H1 (cell line): ENCODE measurements around the gene RAB24. TPM values are rescaled to one million over a fixed set of nuclear protein-coding genes. Genes with fewer than 3 reads are reported as not detected.
A peak's percentile ranks its signal among the peaks of the same experiment; 100 is the strongest.

Source experiments
- CHD7 ChIP-seq: fragments of 300-600 bp; sonication (generic); IDR thresholded peaks from 2 replicates; pipeline ENCODE4 v1.7.1; 2012; ENCODE audit warnings: low read length, moderate library complexity, mild to moderate bottlenecking, inconsistent platforms; ENCODE audit not compliant: insufficient replicate concordance
- EGR1 ChIP-seq: IDR thresholded peaks from 2 replicates; pipeline ENCODE4 v1.6.1; 2011; ENCODE audit warnings: low read depth, low read length, borderline replicate concordance
- polyA plus RNA-seq, 7 experiments: library from polyadenylated mRNA; depleted of rRNA in 3 of 7; stranded (reverse) in 5 of 7; unstranded in 2 of 7; fragments of >200 nt in 5 of 7; fragments of 200-250 nt in 2 of 7; gene quantifications; 1 replicate in 5 of 7; 2 replicates in 1 of 7; 4 replicates in 1 of 7; pipeline versions ENCODE4 v1.2.1 to v1.2.3, GENCODE V29; 2011 to 2013; ENCODE audit warnings: missing spikeins in 2 of 7, mixed read lengths in 2 of 7
- total RNA-seq: library from RNA; stranded (reverse); fragmentation: NEBNext Ultra II Directional; extraction: Animal tissue kit (Norgen Biotek cat#: 25700); gene quantifications from 2 replicates; pipeline ENCODE4 v1.2.1, GENCODE V29; 2021

The RAB24 gene
- total and polyA plus RNA-seq, 2 of the 8 experiments (the other 6 are each of a cell fraction or from before 2014, with no cell fraction given), result 18.8 to 33.8 TPM

GRCh38 chr5:177325868-177326381 lies 22.4 kb upstream of the RAB24 start (continued):
- TF ChIP-seq CHD7 (peak; percentile 64), EGR1 (no peak)
- TF ChIP-seq, all 59 proteins: peak for 2
